Mesenchymal stem cell (in vitro differentiated cells and primary cell): ENCODE measurements around the gene SLC9A2.
A peak's percentile ranks its signal among the peaks of the same experiment; 100 is the strongest.

Source experiments
- DNase-seq: peaks from one replicate; pipeline ENCODE4 v3.0.0-alpha.2; 2013
- H2AFZ ChIP-seq: one replicate; pipeline ENCODE4 v1.6.1; 2013; ENCODE audit warnings: low read depth, mild to moderate bottlenecking, control low read depth, inconsistent platforms, low read length, moderate library complexity
- H2AK5ac ChIP-seq: 2 replicates; pipeline ENCODE4 v1.6.1; 2013; ENCODE audit warnings: low read length, moderate library complexity, mild to moderate bottlenecking, inconsistent platforms; ENCODE audit not compliant: severe bottlenecking
- H2BK120ac ChIP-seq: one replicate; pipeline ENCODE4 v1.6.1; 2013; ENCODE audit warnings: low read depth, mild to moderate bottlenecking, inconsistent platforms, low read length, moderate library complexity
- H2BK12ac ChIP-seq, 2 experiments: one replicate each; pipeline ENCODE4 v1.6.1; 2013; ENCODE audit warnings: inconsistent platforms in 2 of 2, low read length in 2 of 2, mild to moderate bottlenecking in 2 of 2, moderate library complexity in 2 of 2, control low read depth in 1 of 2
- H2BK15ac ChIP-seq: one replicate; pipeline ENCODE4 v1.6.1; 2013; ENCODE audit warnings: mild to moderate bottlenecking, low read depth, inconsistent platforms; ENCODE audit not compliant: poor library complexity, severe bottlenecking
- H2BK5ac ChIP-seq: 2 replicates; pipeline ENCODE4 v1.6.1; 2013; ENCODE audit warnings: low read depth, mild to moderate bottlenecking, low read length, control low read depth, inconsistent platforms; ENCODE audit not compliant: poor library complexity, severe bottlenecking
- H3K14ac ChIP-seq, 2 experiments: one replicate each; pipeline ENCODE4 v1.6.1; 2013; ENCODE audit warnings: inconsistent platforms in 2 of 2, low read length in 2 of 2, control low read depth in 1 of 2, mild to moderate bottlenecking in 1 of 2, moderate library complexity in 1 of 2
- H3K18ac ChIP-seq, 2 experiments: one replicate each; pipeline ENCODE4 v1.6.1; 2013; ENCODE audit warnings: inconsistent platforms in 2 of 2, low read length in 2 of 2, control low read depth in 1 of 2, low read depth in 1 of 2, mild to moderate bottlenecking in 1 of 2
- H3K23ac ChIP-seq, 2 experiments: one replicate each; pipeline ENCODE4 v1.6.1; 2013; ENCODE audit warnings: inconsistent platforms in 2 of 2, low read length in 2 of 2, mild to moderate bottlenecking in 2 of 2, moderate library complexity in 2 of 2, control low read depth in 1 of 2
- H3K27ac ChIP-seq: 2 replicates; pipeline ENCODE4 v1.5.1; 2013; ENCODE audit warnings: mild to moderate bottlenecking, moderate library complexity, low read length, control low read depth, inconsistent platforms; ENCODE audit not compliant: poor library complexity, severe bottlenecking
- H3K27me3 ChIP-seq, 2 experiments: 2 replicates each; pipeline versions ENCODE4 v1.6.1 to v1.7.0; 2013; ENCODE audit warnings: low read length in 2 of 2, mild to moderate bottlenecking in 2 of 2, moderate library complexity in 2 of 2, control low read depth in 1 of 2, inconsistent platforms in 1 of 2; ENCODE audit not compliant: control insufficient read depth in 1 of 2, insufficient read depth in 1 of 2
- H3K36me3 ChIP-seq, 2 experiments: 2 replicates each; pipeline versions ENCODE4 v1.6.1 to v1.7.0; 2013; ENCODE audit warnings: low read length in 2 of 2, control low read depth in 1 of 2, inconsistent platforms in 1 of 2, low read depth in 1 of 2, mild to moderate bottlenecking in 1 of 2; ENCODE audit not compliant: insufficient read depth in 2 of 2, control insufficient read depth in 1 of 2
- H3K4ac ChIP-seq, 2 experiments: one replicate each; pipeline ENCODE4 v1.6.1; 2013; ENCODE audit warnings: inconsistent platforms in 2 of 2, low read length in 2 of 2, mild to moderate bottlenecking in 2 of 2, moderate library complexity in 2 of 2, control low read depth in 1 of 2, low read depth in 1 of 2
- H3K4me1 ChIP-seq: 2 replicates; pipeline ENCODE4 v1.6.1; 2013; ENCODE audit warnings: low read depth, low read length, control low read depth; ENCODE audit not compliant: control insufficient read depth, insufficient read depth
- H3K4me2 ChIP-seq: 2 replicates; pipeline ENCODE4 v1.6.1; 2013; ENCODE audit warnings: low read length, mild to moderate bottlenecking, inconsistent platforms; ENCODE audit not compliant: poor library complexity, severe bottlenecking
- H3K4me3 ChIP-seq, 2 experiments: 2 replicates each; pipeline versions ENCODE4 v1.5.1 to v1.7.0; 2013; ENCODE audit warnings: low read length in 2 of 2, mild to moderate bottlenecking in 2 of 2, control low read depth in 1 of 2, low read depth in 1 of 2; ENCODE audit not compliant: insufficient read depth in 1 of 2
- H3K79me1 ChIP-seq: replicated peaks from 2 replicates; pipeline ENCODE4 v1.6.1; 2013; ENCODE audit warnings: mild to moderate bottlenecking, control low read depth, low read length, inconsistent platforms; ENCODE audit not compliant: poor library complexity, severe bottlenecking
- H3K9ac ChIP-seq: 2 replicates; pipeline ENCODE4 v1.7.0; 2013; ENCODE audit warnings: mild to moderate bottlenecking, low read length, moderate library complexity
- H3K9me3 ChIP-seq: 2 replicates; pipeline ENCODE4 v1.7.0; 2013; ENCODE audit warnings: mild to moderate bottlenecking, low read length; ENCODE audit not compliant: control insufficient read depth
- H4K8ac ChIP-seq: one replicate; pipeline ENCODE4 v1.6.1; 2013; ENCODE audit warnings: inconsistent platforms, mild to moderate bottlenecking, low read length, moderate library complexity
- H4K91ac ChIP-seq: one replicate; pipeline ENCODE4 v1.6.1; 2013; ENCODE audit warnings: mild to moderate bottlenecking, low read length, inconsistent platforms
- WGBS: methylation state at CpG from one replicate; pipeline ENCODE4 v1.1.7; 2013; ENCODE audit warnings: mixed read lengths; 5-methylcytosine and 5-hydroxymethylcytosine counted together

Gene SLC9A2

GRCh38 chr2:102718387-102719316, 99.3 kb downstream of the SLC9A2 start:
- peaks cover 4% of the 10 kb centered on the region for H3K4me1 ChIP-seq
- no peak overlapping the region for H3K4me3 ChIP-seq
- no peak overlapping the region for H2BK12ac ChIP-seq
- H3K79me1 ChIP-seq, result peaks cover 7% of the 10 kb centered on the region
- no peaks in the 10 kb centered on the region for H3K27me3 ChIP-seq
- no peak overlapping the region for H3K4me2 ChIP-seq
- peak overlapping the region; percentile 77 for H3K9ac ChIP-seq
- no peak overlapping the region for H4K8ac ChIP-seq
- no peak for DNase-seq
- 94% methylated on average over 25 of the region's 26 CpGs for WGBS
- no peak overlapping the region for H2BK5ac ChIP-seq
- no peak overlapping the region for H4K91ac ChIP-seq
- no peak overlapping the region for H3K14ac ChIP-seq
- no peak overlapping the region for H3K18ac ChIP-seq
- peaks cover 28 to 36% of the 10 kb centered on the region in 2 experiments for H3K36me3 ChIP-seq
- no peak overlapping the region for H3K23ac ChIP-seq
- H2AFZ ChIP-seq, result no peak overlapping the region
- H3K27ac ChIP-seq, result no peak overlapping the region
- no peaks in the 10 kb centered on the region for H3K9me3 ChIP-seq
- H3K4ac ChIP-seq, result no peak overlapping the region
- H2AK5ac ChIP-seq, result no peak overlapping the region
- H2BK120ac ChIP-seq, result no peak overlapping the region
- H2BK15ac ChIP-seq, result no peak overlapping the region

DNA sequence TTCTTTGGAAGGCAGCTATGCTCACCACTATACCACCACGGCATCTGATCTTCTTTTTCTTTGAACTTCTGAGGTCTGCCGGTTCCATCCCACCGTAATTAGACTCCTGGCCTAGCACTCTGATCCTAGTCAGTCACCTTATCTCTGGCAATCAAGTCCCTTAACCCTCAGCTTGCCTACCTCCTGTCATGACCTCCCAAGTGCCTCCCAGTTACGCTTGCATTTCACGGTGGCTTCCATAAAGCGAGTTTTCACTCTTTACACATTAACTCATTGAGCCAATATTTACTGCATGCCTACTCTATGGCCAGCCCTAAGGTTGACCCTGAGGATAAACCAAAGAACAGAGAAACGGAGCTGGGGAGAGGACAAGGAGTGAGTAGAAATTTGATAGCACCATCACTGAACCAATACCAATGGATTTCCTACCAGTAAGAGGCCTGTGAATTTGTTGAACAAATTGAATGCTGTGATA, 104.7 kb downstream of the SLC9A2 start:
- H2BK120ac ChIP-seq, result no peak overlapping the region
- peaks cover 31 to 62% of the 10 kb centered on the region in 2 experiments for H3K36me3 ChIP-seq
- H2AK5ac ChIP-seq, result no peak overlapping the region
- H3K9ac ChIP-seq, result no peak overlapping the region
- H3K23ac ChIP-seq, result no peak overlapping the region
- H3K4me2 ChIP-seq, result no peak overlapping the region
- H3K4me1 ChIP-seq, result peaks cover 4% of the 10 kb centered on the region
- H3K27me3 ChIP-seq, result no peaks in the 10 kb centered on the region
- H3K14ac ChIP-seq, result no peak overlapping the region
- H3K18ac ChIP-seq, result peak overlapping the region in 1 of 2 experiments; percentile 23
- no peak overlapping the region for H3K4ac ChIP-seq
- H3K4me3 ChIP-seq, result no peak overlapping the region
- WGBS, result 68% methylated on average over 6 of the region's 7 CpGs
- H3K9me3 ChIP-seq, result no peaks in the 10 kb centered on the region
- DNase-seq, result no peak
- H4K8ac ChIP-seq, result no peak overlapping the region
- no peak overlapping the region for H2BK12ac ChIP-seq
- peaks cover 9% of the 10 kb centered on the region for H3K79me1 ChIP-seq
- no peak overlapping the region for H4K91ac ChIP-seq
- no peak overlapping the region for H3K27ac ChIP-seq
- H2BK5ac ChIP-seq, result no peak overlapping the region
- H2AFZ ChIP-seq, result no peak overlapping the region
- H2BK15ac ChIP-seq, result no peak overlapping the region

- H2BK5ac ChIP-seq, result no peak overlapping the region
- peaks cover 8% of the 10 kb centered on the region for H3K79me1 ChIP-seq
- H2AK5ac ChIP-seq, result no peak overlapping the region
- peaks cover 31 to 62% of the 10 kb centered on the region in 2 experiments for H3K36me3 ChIP-seq
- H3K18ac ChIP-seq, result no peak overlapping the region
- peaks cover 4% of the 10 kb centered on the region for H3K4me1 ChIP-seq
- H3K4me2 ChIP-seq, result no peak overlapping the region
- H3K27ac ChIP-seq, result no peak overlapping the region
- H3K14ac ChIP-seq, result no peak overlapping the region
- no peak for DNase-seq
- 97% methylated on average over 7 of the region's 10 CpGs for whole genome bisulfite sequencing
- no peak overlapping the region for H2BK15ac ChIP-seq
- H3K4ac ChIP-seq, result no peak overlapping the region
- H3K27me3 ChIP-seq, result no peaks in the 10 kb centered on the region
- H3K23ac ChIP-seq, result no peak overlapping the region
- no peak overlapping the region for H3K9ac ChIP-seq
- no peak overlapping the region for H4K8ac ChIP-seq
- no peak overlapping the region for H2BK12ac ChIP-seq
- no peak overlapping the region for H2AFZ ChIP-seq
- no peak overlapping the region for H4K91ac ChIP-seq
- H2BK120ac ChIP-seq, result no peak overlapping the region
- H3K4me3 ChIP-seq, result no peak overlapping the region
- no peaks in the 10 kb centered on the region for H3K9me3 ChIP-seq
Measured at GRCh38 chr2:102724553-102724952, 105.2 kb downstream of the SLC9A2 start.
